GM12801 (cell line): ENCODE measurements around the gene DNAH2.

Source experiments
- CTCF ChIP-seq: IDR thresholded peaks from one replicate; pipeline ENCODE4 v1.5.1; 2011; ENCODE audit warnings: control low read depth; ENCODE audit not compliant: insufficient read length; ENCODE audit errors: extremely low read depth

Gene DNAH2

GRCh38 chr17:7705269-7706255 is 12.0 kb upstream of the DNAH2 start:
- no peak for TF ChIP-seq CTCF

GRCh38 chr17:7706631-7707354 is 10.8 kb upstream of the DNAH2 start:
- no peak for TF ChIP-seq CTCF

- TF ChIP-seq CTCF = no peak
These were observed 10.1 kb upstream of the DNAH2 start for GRCh38 chr17:7707446-7707845.

GRCh38 chr17:7707858-7708750 is 9.4 kb upstream of the DNAH2 start:
- TF ChIP-seq CTCF = no peak

- TF ChIP-seq CTCF = no peak
These were observed 8.5 kb upstream of the DNAH2 start for GRCh38 chr17:7709031-7709430.

GRCh38 chr17:7710301-7710700 is 7.2 kb upstream of the DNAH2 start:
- TF ChIP-seq CTCF = no peak
